Caco-2 (cell line): ENCODE measurements around the gene PNPLA7. TPM values are rescaled to one million over a fixed set of nuclear protein-coding genes. Genes with fewer than 3 reads are reported as not detected.

Experiments
- BruUV-seq: library from RNA; stranded (reverse); fragments of 400-500 nt; replicated peaks from 2 replicates; lab custom pipeline; 2021; lab: Mats Ljungman, UMichigan
- CTCF ChIA-PET: fragments of 300-600 bp; sonication (Branson Sonifier 250); formaldehyde crosslinking; loops from one replicate; lab custom pipeline; 2022; ENCODE audit warnings: antibody characterized with exemption; lab: Charles Lee
- POLR2A ChIA-PET: fragments of 300-600 bp; sonication (Branson Sonifier 250); formaldehyde crosslinking; loops from one replicate; lab custom pipeline; 2022; ENCODE audit warnings: antibody characterized with exemption; lab: Charles Lee
- DNase-seq, 2 experiments: peaks; one replicate each; pipeline versions ENCODE4 v3.0.0 to v3.0.0-alpha.2; 2020 to 2022
- H3K27me3 ChIP-seq: replicated peaks from 2 replicates; pipeline ENCODE4 v1.6.0; 2011; ENCODE audit warnings: low read length; ENCODE audit not compliant: control insufficient read depth, insufficient read depth
- H3K36me3 ChIP-seq: 2 replicates; pipeline ENCODE4 v1.5.1; 2011; ENCODE audit warnings: low read length; ENCODE audit not compliant: control insufficient read depth, insufficient read depth
- H3K4me1 ChIP-seq: fragments of 250-450 bp; sonication (Bioruptor Pico); 2 replicates; pipeline ENCODE4 v1.5.1; 2020; ENCODE audit warnings: mild to moderate bottlenecking
- H3K4me3 ChIP-seq: 2 replicates; pipeline ENCODE4 v1.5.1; 2011; ENCODE audit warnings: low read depth, mild to moderate bottlenecking, control low read depth, low read length
- H3K9me3 ChIP-seq: fragments of 250-450 bp; sonication (Bioruptor Pico); 2 replicates; pipeline ENCODE4 v1.5.1; 2020; ENCODE audit warnings: mild to moderate bottlenecking, moderate library complexity
- H3K27ac Mint-ChIP-seq: one replicate; pipeline ENCODE4 v1.8.0; 2022; ENCODE audit warnings: mixed read lengths; ENCODE audit not compliant: unreplicated experiment
- H3K27me3 Mint-ChIP-seq: one replicate; pipeline ENCODE4 v1.8.0; 2022; ENCODE audit warnings: mixed read lengths; ENCODE audit not compliant: insufficient read depth, unreplicated experiment
- H3K36me3 Mint-ChIP-seq: one replicate; pipeline ENCODE4 v1.8.0; 2022; ENCODE audit warnings: mild to moderate bottlenecking, mixed read lengths; ENCODE audit not compliant: insufficient read depth, unreplicated experiment
- H3K4me1 Mint-ChIP-seq: one replicate; pipeline ENCODE4 v1.8.0; 2022; ENCODE audit warnings: low read depth, mixed read lengths; ENCODE audit not compliant: unreplicated experiment
- H3K4me3 Mint-ChIP-seq: one replicate; pipeline ENCODE4 v1.8.0; 2022; ENCODE audit warnings: mild to moderate bottlenecking, moderate library complexity, mixed read lengths; ENCODE audit not compliant: unreplicated experiment
- H3K9me3 Mint-ChIP-seq: one replicate; pipeline ENCODE4 v1.8.0; 2022; ENCODE audit warnings: mixed read lengths; ENCODE audit not compliant: unreplicated experiment
- CTCF ChIP-seq, 2 experiments: fragments of 200-600 bp in 1 of 2; IDR thresholded peaks; 1 replicate in 1 of 2; 2 replicates in 1 of 2; pipeline versions ENCODE4 v1.5.1 to v1.8.0; 2011 to 2022; ENCODE audit warnings: antibody characterized with exemption in 1 of 2, control low read depth in 1 of 2, inconsistent platforms in 1 of 2, low read depth in 1 of 2, low read length in 1 of 2, mild to moderate bottlenecking in 1 of 2, moderate library complexity in 1 of 2; ENCODE audit not compliant: insufficient read depth in 1 of 2, severe bottlenecking in 1 of 2, unreplicated experiment in 1 of 2
- intact Hi-C: fragments of 100-400 bp; cut with micrococcal nuclease; formaldehyde crosslinking; loops from one replicate; pipeline ENCODE4 v1.10.0; 2022; ENCODE audit not compliant: unreplicated experiment
- total RNA-seq: library from RNA; stranded (reverse); gene quantifications from 2 replicates; pipeline ENCODE4 v1.2.3, GENCODE V29; 2022

Gene PNPLA7
- total RNA-seq, 1 experiment from 2014 or later: 1.8 TPM

GRCh38 chr9:137564817-137565411 lies 14.7 kb upstream of the PNPLA7 start:
- H3K4me3 Mint-ChIP-seq: no peak overlapping the region
- Histone ChIP-seq H3K9me3 (no peaks in the 10 kb centered on the region), H3K27me3 (no peaks in the 10 kb centered on the region), H3K36me3 (no peaks in the 10 kb centered on the region), H3K4me3 (no peak overlapping the region), H3K4me1 (no peaks in the 10 kb centered on the region)
- TF ChIP-seq CTCF (IDR thresholded peaks at IDR 0.05; ENCODE audit: insufficient read depth in 1 of 2, low read depth in 1 of 2, low read length in 1 of 2, severe bottlenecking in 1 of 2, unreplicated experiment in 1 of 2): no peak
- H3K4me1 Mint-ChIP-seq: peaks cover under 1% of the 10 kb centered on the region
- POLR2A ChIA-PET: interaction anchor here (0.5 kb wide), 1 partner anchor 26 kb away, joined by 3 read pairs; no protein-coding TSS in a partner anchor
- DNase-seq: no peak
- no TSS peak for BruUV-seq
- CTCF ChIA-PET: no interaction called here
- intact Hi-C loops: no loop called here
- H3K27me3 Mint-ChIP-seq: no peaks in the 10 kb centered on the region
- no peaks in the 10 kb centered on the region for H3K9me3 Mint-ChIP-seq
- no peak overlapping the region for H3K27ac Mint-ChIP-seq
- H3K36me3 Mint-ChIP-seq: peaks cover 56% of the 10 kb centered on the region

DNA sequence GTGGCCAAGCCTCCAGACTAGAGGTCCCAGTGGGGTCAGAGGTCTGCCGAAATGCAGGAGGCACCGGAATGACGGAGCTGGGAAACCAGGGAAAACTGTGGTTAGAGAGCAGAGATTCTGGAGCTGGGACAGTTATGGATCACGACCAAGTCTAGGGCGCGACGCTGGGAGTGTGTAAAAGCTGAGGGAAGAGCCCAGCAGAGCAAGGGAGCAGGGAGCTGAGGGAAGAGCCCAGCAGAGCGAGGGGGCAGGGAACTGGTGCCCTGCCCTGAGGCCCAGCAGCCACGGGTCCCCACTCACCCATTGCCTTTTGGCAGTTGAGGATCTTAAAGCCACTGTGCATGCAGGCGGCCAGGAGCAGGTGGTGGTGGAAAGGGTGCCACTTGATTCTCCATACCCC lies 13.9 kb upstream of the PNPLA7 start:
- no peaks in the 10 kb centered on the region for H3K36me3 ChIP-seq
- BruUV-seq: no TSS peak
- no peak for TF ChIP-seq CTCF (IDR thresholded peaks at IDR 0.05; ENCODE audit: insufficient read depth in 1 of 2, low read depth in 1 of 2, low read length in 1 of 2, severe bottlenecking in 1 of 2, unreplicated experiment in 1 of 2)
- no peak overlapping the region for H3K4me3 ChIP-seq
- CTCF ChIA-PET: interaction anchor here (0.6 kb wide), 1 partner anchor 23 kb away, joined by 3 read pairs; no protein-coding TSS in a partner anchor
- H3K9me3 ChIP-seq: no peaks in the 10 kb centered on the region
- intact Hi-C loops: no loop called here
- no peaks in the 10 kb centered on the region for H3K4me1 ChIP-seq
- H3K4me1 Mint-ChIP-seq: peaks cover 6% of the 10 kb centered on the region
- H3K4me3 Mint-ChIP-seq: no peak overlapping the region
- no peaks in the 10 kb centered on the region for H3K9me3 Mint-ChIP-seq
- no peaks in the 10 kb centered on the region for H3K27me3 Mint-ChIP-seq
- POLR2A ChIA-PET: no interaction called here
- no peaks in the 10 kb centered on the region for H3K27me3 ChIP-seq
- H3K36me3 Mint-ChIP-seq: peaks cover 59% of the 10 kb centered on the region
- DNase-seq: no peak
- H3K27ac Mint-ChIP-seq: no peak overlapping the region

GRCh38 chr9:137558127-137558526 lies 7.9 kb upstream of the PNPLA7 start:
- no peaks in the 10 kb centered on the region for H3K9me3 Mint-ChIP-seq
- H3K4me1 Mint-ChIP-seq: peaks cover 16% of the 10 kb centered on the region
- CTCF ChIA-PET: no interaction called here
- BruUV-seq: no TSS peak
- Histone ChIP-seq H3K9me3 (no peaks in the 10 kb centered on the region), H3K4me1 (no peaks in the 10 kb centered on the region), H3K4me3 (no peak overlapping the region), H3K27me3 (no peaks in the 10 kb centered on the region), H3K36me3 (no peaks in the 10 kb centered on the region; the same call in 1 of the 2 replicates)
- no peak for TF ChIP-seq CTCF (IDR thresholded peaks at IDR 0.05; ENCODE audit: insufficient read depth in 1 of 2, low read depth in 1 of 2, low read length in 1 of 2, severe bottlenecking in 1 of 2, unreplicated experiment in 1 of 2)
- no peak overlapping the region for H3K4me3 Mint-ChIP-seq
- POLR2A ChIA-PET: no interaction called here
- peaks cover 95% of the 10 kb centered on the region for H3K36me3 Mint-ChIP-seq
- intact Hi-C loops: no loop called here
- no peak overlapping the region for H3K27ac Mint-ChIP-seq
- DNase-seq: no peak
- H3K27me3 Mint-ChIP-seq: no peaks in the 10 kb centered on the region
